Stomach smooth muscle (tissue), 2 donors: ENCODE measurements around the gene SRRM3.
"Not testable (repeated sequence)": the region's sequence is repeated elsewhere in the genome, so short reads cannot be mapped to it uniquely, and the experiment has no call there.

Experiments
- H3K27ac ChIP-seq: one replicate; pipeline ENCODE4 v1.7.0; 2013; ENCODE audit warnings: mild to moderate bottlenecking, low read length, inconsistent platforms
- H3K27me3 ChIP-seq, 2 donors: one replicate each; pipeline ENCODE4 v1.7.0; 2013; ENCODE audit warnings: low read length in 2 of 2; ENCODE audit not compliant: insufficient read depth in 2 of 2, control insufficient read depth in 1 of 2
- H3K36me3 ChIP-seq, 2 donors: one replicate each; pipeline ENCODE4 v1.7.0; 2013; ENCODE audit warnings: low read length in 2 of 2; ENCODE audit not compliant: control insufficient read depth in 2 of 2, insufficient read depth in 2 of 2
- H3K4me1 ChIP-seq: one replicate; pipeline ENCODE4 v1.7.0; 2013; ENCODE audit warnings: low read length; ENCODE audit not compliant: control insufficient read depth, insufficient read depth
- H3K4me3 ChIP-seq, 2 donors: one replicate each; pipeline ENCODE4 v1.7.0; 2013; ENCODE audit warnings: low read length in 2 of 2
- H3K9ac ChIP-seq, 2 donors: one replicate each; pipeline ENCODE4 v1.7.0; 2013; ENCODE audit warnings: low read length in 2 of 2, mild to moderate bottlenecking in 1 of 2
- H3K9me3 ChIP-seq, 2 donors: one replicate each; pipeline ENCODE4 v1.7.0; 2013; ENCODE audit warnings: low read length in 2 of 2; ENCODE audit not compliant: control insufficient read depth in 2 of 2
- donor health status: healthy.
- donor health status: Pancreatic carcinoma.

Gene SRRM3

DNA sequence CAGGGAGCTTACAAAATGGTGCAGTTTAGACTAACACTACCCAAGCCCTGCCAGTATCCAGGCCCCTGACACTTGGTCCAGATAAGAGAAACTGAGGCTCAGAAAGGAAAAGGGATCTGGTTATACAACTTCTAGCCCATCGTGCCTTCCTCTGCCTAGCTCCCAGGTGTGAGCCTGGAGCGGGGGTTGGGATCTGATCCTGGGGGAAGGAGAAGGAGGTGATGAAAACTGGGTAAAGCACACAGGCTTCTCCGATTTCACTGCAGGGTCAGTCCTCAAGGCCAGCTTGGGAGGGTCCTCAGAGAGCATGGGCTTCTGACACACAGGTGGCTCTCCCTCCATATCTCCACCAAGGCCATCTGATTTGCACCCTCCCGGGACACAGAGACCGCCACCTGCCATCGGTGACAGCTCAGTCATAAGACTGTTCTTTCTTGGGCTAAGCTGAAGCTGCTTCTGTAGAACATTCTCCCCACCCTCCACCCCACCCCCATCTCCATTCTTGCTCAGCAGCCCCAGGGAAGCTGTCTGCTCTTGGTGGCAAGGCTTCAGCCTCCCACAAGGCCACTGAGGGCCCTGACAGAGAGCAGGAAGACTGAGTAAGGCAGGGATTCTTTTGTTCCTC, 16.4 kb downstream of the SRRM3 start:
- peaks cover 13 to 32% of the 10 kb centered on the region in 2 donors for H3K27me3 ChIP-seq
- no peak overlapping the region for H3K9ac ChIP-seq
- H3K9me3 ChIP-seq = no peaks in the 10 kb centered on the region
- H3K4me1 ChIP-seq = peaks cover 3% of the 10 kb centered on the region
- no peaks in the 10 kb centered on the region for H3K36me3 ChIP-seq
- H3K4me3 ChIP-seq = no peak overlapping the region
- H3K27ac ChIP-seq = no peak overlapping the region

DNA sequence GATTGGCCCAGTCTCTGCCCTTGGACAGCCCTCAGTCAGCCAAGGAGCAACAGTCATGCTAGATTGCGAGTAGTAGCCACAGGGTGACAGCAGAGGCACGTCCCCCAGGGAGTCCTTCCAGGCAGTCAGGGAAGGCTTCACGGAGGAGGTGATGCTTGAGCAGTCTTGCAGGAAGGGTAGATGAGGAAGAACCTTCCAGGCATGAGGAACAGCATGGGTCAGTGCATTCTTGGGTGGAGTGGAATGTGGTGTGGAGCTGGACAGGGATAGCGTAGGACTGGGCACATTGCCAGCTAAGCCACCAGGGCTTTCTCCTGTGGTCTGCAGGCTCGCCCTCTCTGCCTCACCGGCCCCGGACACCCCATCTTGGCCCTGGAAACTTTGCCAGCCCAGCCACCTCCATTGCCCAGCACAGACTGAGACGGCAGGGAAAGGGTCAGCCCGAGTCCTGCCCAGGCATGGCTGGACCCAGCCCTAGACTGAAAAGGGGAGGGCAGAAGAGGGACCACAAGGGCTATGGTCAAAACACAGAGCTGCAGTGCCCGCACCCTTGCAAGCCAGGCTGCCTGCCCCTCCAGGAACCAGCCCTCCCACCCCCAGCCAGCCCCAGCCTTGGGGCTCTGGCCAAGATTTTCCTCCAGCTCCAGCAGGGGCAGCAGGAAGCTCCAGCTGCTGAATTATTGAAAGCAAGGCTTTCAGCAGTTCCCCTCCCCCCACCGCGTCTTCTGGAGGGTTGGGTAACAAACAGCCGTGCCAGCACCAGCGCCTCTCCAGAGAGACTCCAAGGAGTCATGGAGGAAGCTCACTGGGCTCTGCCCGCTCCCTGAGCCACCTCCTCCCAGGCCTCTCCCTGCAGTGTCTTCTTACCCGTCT, 18.7 kb downstream of the SRRM3 start:
- Histone ChIP-seq H3K4me3 (no peak overlapping the region), H3K36me3 (no peaks in the 10 kb centered on the region), H3K27ac (no peak overlapping the region), H3K4me1 (peaks cover 3% of the 10 kb centered on the region), H3K27me3 (peaks cover 16 to 37% of the 10 kb centered on the region in 2 donors), H3K9me3 (no peaks in the 10 kb centered on the region), H3K9ac (no peak overlapping the region)

DNA sequence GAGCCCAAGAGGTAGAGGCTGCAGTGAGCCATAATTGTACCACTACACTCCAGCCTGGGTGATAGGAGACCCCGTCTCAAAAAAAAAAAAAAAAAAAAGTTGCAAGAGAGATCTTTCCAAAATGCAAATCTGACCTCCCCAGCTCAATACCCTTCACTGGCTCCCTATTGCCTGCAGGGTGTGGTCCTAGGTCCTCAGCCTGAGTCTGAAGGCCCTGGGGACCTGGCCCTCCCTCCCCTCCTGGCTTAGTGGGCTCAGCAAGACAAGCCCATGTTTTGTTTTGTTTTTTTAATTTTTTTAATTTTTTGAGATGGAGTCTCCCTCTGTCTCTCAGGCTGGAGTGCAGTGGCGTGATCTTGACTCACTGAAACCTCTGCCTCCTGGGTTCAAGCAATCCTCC, 20.6 kb downstream of the SRRM3 start:
- peaks cover 24 to 37% of the 10 kb centered on the region in 2 donors for H3K27me3 ChIP-seq
- H3K36me3 ChIP-seq = no peaks in the 10 kb centered on the region
- no peak overlapping the region for H3K4me3 ChIP-seq
- H3K9me3 ChIP-seq = no peaks in the 10 kb centered on the region
- H3K27ac ChIP-seq = no peak overlapping the region
- no peak overlapping the region for H3K9ac ChIP-seq
- peaks cover 3% of the 10 kb centered on the region for H3K4me1 ChIP-seq

DNA sequence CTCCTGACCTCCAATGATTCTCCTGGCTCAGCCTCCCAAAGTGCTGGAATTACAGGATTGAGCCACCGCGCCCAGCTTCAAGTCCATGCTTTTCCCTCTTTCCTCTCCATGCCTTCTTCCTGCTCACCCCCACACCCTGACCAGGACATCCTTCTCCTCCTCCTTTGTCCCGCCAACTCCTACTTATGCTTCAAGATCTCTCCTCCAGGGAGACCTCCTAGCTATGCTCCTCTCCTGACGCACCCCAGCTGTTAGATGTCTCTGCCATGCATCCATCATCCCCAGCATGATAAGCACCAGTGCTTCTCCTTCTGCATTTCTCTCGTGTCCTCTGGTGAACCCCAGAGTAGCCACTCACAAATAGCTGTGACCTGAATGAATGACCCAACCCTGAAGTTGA, 21.1 kb downstream of the SRRM3 start:
- Histone ChIP-seq H3K9me3 (no peaks in the 10 kb centered on the region), H3K9ac (no peak overlapping the region), H3K27me3 (peaks cover 23 to 33% of the 10 kb centered on the region in 2 donors), H3K27ac (no peak overlapping the region), H3K4me1 (peaks cover 2% of the 10 kb centered on the region), H3K36me3 (no peaks in the 10 kb centered on the region), H3K4me3 (no peak overlapping the region)

DNA sequence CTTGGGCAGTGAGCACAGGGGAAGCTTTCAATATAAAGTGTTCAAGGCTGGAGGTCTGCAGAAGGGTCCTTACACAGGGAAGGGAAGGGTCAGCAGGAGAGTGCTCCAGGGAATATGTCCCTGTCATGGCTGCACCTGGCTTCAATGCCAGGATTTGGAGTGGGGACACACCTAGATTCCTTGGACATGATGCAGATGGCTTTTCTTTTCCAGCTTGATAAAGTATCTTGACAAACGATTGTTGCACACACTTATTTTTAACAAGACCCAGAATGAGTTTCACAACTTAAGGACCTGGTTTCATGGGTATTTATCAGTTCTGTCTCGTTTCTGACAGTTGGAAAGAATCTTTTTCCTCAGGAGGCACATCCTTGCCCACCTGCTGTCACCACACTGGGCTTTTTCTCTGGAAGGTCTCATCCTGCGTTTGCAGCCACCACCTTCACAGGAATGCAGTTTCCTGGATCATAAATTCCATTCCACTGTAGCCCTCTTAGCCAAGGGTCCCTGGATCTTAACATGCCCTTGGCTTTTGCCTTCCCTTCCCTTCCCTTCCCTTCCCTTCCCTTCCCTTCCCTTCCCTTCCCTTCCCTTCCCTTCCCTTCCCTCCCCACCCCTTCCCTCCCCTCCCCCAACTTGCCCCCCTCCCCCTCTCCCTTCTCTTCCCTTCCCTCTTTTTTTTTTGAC, 21.7 kb downstream of the SRRM3 start:
- Histone ChIP-seq H3K27ac (no peak overlapping the region), H3K9ac (no peak overlapping the region), H3K4me1 (no peaks in the 10 kb centered on the region), H3K9me3 (no peaks in the 10 kb centered on the region), H3K36me3 (no peaks in the 10 kb centered on the region), H3K4me3 (no peak overlapping the region), H3K27me3 (peaks cover 22 to 30% of the 10 kb centered on the region in 2 donors)

DNA sequence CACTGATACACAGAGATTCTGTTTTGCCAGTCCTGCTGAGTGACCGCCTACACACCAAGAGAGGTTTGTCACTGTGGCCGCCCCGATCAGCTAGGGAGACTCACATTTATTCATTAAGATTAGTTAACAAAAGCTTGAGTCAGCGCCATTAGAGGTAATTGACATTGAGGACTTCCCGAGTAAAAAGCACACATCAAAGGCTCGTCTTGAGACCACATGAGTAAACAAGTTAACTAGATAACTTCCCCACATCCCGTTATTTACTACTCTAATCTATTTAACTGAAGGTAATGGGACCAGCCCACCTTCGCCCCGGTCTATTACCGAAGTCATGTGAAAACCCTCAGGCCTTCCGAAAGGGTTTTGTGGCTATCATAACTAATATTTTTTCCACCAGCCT, 23.0 kb downstream of the SRRM3 start:
- H3K27ac ChIP-seq = no peak overlapping the region
- no peak overlapping the region for H3K4me3 ChIP-seq
- no peaks in the 10 kb centered on the region for H3K4me1 ChIP-seq
- no peaks in the 10 kb centered on the region for H3K36me3 ChIP-seq
- peaks cover 16 to 27% of the 10 kb centered on the region in 2 donors for H3K27me3 ChIP-seq
- no peaks in the 10 kb centered on the region for H3K9me3 ChIP-seq
- no peak overlapping the region for H3K9ac ChIP-seq

DNA sequence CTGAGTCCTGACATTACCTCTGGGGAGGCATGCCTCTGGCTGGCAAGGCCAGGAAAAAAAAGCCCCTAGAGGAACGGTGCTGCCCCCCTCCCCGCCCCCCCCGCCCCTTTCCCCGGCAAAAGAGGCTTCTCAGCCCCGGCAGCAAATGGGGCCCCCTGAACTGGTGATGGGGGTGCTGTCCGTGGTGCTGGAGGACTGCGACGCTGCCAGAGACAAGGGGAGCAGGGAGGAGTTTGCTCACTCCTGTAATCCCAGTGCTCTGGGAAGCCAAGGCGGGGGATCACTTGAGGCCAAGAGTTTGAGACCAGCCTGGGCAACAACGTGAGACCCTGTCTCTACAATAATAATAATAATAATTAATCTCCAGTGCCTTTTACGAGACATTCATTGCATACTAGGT, 23.7 kb downstream of the SRRM3 start:
- Histone ChIP-seq H3K36me3 (no peaks in the 10 kb centered on the region), H3K27me3 (peaks cover 15 to 23% of the 10 kb centered on the region in 2 donors)

DNA sequence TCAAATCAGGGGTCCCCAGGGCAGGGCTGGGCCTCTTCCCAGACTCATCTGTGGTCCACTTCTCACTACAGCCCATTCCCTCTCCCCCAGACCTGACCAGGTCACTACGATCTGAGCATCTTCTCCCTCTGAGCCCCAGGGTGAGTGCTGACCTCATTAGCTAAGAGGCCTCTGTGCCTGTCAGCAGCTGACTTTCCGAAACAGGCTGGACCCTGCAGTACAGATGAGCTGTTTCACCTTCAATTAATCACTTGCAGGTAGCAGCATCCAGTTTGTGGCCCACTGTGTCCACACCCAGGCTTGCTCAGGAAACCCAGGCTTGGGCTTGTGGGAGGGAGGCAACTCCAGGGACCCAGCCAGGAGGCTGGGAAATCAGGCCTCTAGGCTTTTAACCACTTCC, 24.3 kb downstream of the SRRM3 start:
- no peak overlapping the region for H3K27ac ChIP-seq
- H3K9ac ChIP-seq = no peak overlapping the region
- H3K4me3 ChIP-seq = no peak overlapping the region
- H3K36me3 ChIP-seq = no peaks in the 10 kb centered on the region
- no peaks in the 10 kb centered on the region for H3K9me3 ChIP-seq
- peaks cover 14 to 24% of the 10 kb centered on the region in 2 donors for H3K27me3 ChIP-seq
- no peaks in the 10 kb centered on the region for H3K4me1 ChIP-seq

More for the DNA sequence above, 23.7 kb downstream of the SRRM3 start:
- Histone ChIP-seq H3K27ac (no peak overlapping the region), H3K9ac (no peak overlapping the region), H3K9me3 (no peaks in the 10 kb centered on the region), H3K4me1 (no peaks in the 10 kb centered on the region), H3K4me3 (no peak overlapping the region)

DNA sequence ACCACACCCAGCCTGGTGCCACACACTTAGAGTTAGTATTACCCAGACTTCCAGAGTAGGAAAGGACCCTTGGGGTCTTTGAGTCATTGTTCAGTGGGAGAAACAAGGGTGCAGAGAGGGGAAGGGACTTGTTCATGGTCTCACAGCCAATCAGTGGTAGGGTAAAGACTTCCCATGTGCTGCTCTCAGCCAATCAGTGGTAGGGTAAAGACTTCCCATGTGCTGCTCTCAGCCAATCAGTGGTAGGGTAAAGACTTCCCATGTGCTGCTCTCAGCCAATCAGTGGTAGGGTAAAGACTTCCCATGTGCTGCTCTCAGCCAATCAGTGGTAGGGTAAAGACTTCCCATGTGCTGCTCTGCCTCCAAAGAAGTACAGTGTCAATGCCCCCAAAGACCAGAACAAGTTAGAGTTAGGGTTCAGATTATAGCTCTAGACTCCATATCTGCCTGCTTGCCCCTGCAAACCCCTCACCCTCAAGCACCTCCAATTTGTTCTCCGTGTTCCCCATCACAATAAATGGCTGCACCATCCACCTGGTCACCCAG, 25.3 kb downstream of the SRRM3 start:
- not testable (repeated sequence) for H3K27ac ChIP-seq, H3K36me3 ChIP-seq, H3K9ac ChIP-seq, H3K9me3 ChIP-seq, H3K4me1 ChIP-seq, H3K4me3 ChIP-seq
- H3K27me3 ChIP-seq = peaks cover 22 to 31% of the 10 kb centered on the region in 2 donors

DNA sequence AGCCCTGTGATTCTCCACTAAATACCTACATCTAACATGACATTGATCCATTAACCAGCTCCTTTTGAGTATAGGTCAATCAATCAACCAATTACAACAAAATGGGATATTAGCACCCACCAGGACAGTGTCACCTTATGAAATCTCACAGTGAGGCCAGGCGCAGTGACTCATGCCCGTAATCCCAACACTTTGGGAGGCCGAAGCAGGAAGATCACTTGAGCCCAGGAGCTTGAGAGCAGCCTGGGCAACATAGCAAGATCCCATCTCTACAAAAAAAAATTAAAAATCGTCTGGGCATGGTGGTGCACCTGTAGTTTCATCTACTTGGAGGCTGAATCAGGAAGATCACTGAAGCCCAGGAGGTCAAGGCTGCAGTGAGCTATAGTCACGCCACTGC, 28.5 kb downstream of the SRRM3 start:
- Histone ChIP-seq H3K27ac (no peak overlapping the region), H3K9me3 (no peaks in the 10 kb centered on the region), H3K4me3 (no peak overlapping the region), H3K4me1 (peaks cover 4% of the 10 kb centered on the region), H3K9ac (no peak overlapping the region), H3K36me3 (no peaks in the 10 kb centered on the region), H3K27me3 (peaks cover 36 to 43% of the 10 kb centered on the region in 2 donors)
